ENCODE measurements around the gene MRPS6. TPM values are rescaled to one million over a fixed set of nuclear protein-coding genes. Genes with fewer than 3 reads are reported as not detected.
A peak's percentile ranks its signal among the peaks of the same experiment; 100 is the strongest.

MRPS6 gene
- total RNA-seq, 8 experiments from 2014 or later: 36.8 to 66.1 (median 58.0) TPM

DNA sequence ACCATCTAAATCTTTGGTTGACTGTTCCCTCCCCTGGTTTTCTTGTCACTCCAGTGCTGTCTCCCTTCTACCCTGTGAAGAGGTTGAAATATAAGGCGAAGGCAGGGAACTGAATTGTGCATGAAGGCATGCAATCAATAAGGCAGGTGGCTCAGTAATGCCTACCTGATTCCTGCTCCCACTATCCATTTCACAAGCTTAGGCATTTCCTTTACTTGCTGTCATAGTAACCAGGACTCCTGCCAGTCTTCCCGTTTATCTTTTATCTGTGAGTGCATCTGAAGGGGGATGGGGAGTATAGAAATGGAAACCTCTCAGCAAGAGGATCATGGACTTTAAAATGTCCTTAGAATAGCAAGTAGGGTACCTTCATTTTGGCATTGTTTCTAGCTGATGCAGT lies 40.5 kb downstream of the MRPS6 start:
- 0 to 100% (median 54%) methylated on average over 1 to 2 of the region's 2 CpGs; no CpG with 5 or more reads in 2 of the 10 experiments for WGBS, 10 experiments
- ATAC-seq (replicated peaks in 6 of 8): no peak
- H3K4me3 ChIP-seq: no peak overlapping the region
- H3K4me1 ChIP-seq (replicated peaks in 1 of 2): peaks cover 0 to 5% of the 10 kb centered on the region in 2 donors
- H3K27ac ChIP-seq: no peak overlapping the region
- in situ Hi-C loops (cut with MboI; ENCODE audit: low pct_unique_long_range_greater_than_20kb in 2 of 9, low sequenced_read_pairs in 9 of 9, unreplicated experiment in 9 of 9): no loop called here

DNA sequence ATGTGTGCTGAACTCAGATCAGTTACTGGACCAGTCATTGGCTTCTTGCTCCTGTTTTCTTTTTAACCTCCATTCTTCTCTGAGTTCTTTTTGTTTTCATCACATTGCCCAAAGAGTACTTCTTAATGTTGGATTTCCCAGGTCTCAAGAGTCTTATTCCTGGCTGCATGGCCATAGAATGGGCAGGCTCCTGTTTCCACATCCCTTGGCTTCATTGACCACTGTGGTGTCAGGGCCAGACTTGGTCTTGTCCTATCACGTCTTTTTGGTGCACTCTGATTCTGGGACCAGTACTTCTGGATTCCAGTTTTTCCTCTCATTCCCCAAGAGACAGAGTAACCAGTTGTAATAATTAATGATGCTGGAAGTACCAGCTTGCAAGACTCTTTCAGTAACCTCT lies 41.8 kb downstream of the MRPS6 start:
- peaks cover 0 to 5% of the 10 kb centered on the region in 2 donors for H3K4me1 ChIP-seq (replicated peaks in 1 of 2)
- H3K4me3 ChIP-seq: no peak overlapping the region
- WGBS, 10 experiments: 40 to 100% (median 100%) methylated on average over 1 of the region's 1 CpG; no CpG with 5 or more reads in 7 of the 10 experiments
- H3K27ac ChIP-seq: no peak overlapping the region
- in situ Hi-C loops (cut with MboI; ENCODE audit: low pct_unique_long_range_greater_than_20kb in 2 of 9, low sequenced_read_pairs in 9 of 9, unreplicated experiment in 9 of 9): no loop called here
- no peak for ATAC-seq (replicated peaks in 6 of 8)

DNA sequence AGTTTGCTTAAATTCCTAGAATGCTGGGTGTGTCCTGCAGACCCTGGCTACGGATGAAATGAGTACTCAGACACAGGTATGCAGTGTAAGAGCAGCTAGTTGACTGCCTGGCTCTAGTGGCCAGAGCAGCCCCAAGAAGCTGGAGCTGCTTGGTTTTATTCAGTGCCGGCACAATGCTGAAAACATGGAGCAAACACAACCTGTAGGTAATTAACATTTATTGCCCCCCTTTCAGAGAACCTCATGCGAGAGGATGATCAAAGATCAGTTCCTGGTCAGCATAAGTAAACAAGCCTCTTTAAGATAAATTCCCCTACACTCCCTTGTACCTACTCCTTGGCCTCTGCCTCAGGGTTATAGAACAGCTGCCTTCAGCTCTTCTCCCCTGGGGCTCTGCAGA lies 43.2 kb downstream of the MRPS6 start:
- peaks cover 0 to 5% of the 10 kb centered on the region in 2 donors for H3K4me1 ChIP-seq (replicated peaks in 1 of 2)
- ATAC-seq (replicated peaks in 6 of 8): no peak
- in situ Hi-C loops (cut with MboI; ENCODE audit: low pct_unique_long_range_greater_than_20kb in 2 of 9, low sequenced_read_pairs in 9 of 9, unreplicated experiment in 9 of 9): no loop called here
- no peak overlapping the region for H3K4me3 ChIP-seq
- WGBS, 10 experiments: 40 to 100% (median 92%) methylated on average over 1 to 3 of the region's 3 CpGs; no CpG with 5 or more reads in 3 of the 10 experiments
- H3K27ac ChIP-seq: no peak overlapping the region

DNA sequence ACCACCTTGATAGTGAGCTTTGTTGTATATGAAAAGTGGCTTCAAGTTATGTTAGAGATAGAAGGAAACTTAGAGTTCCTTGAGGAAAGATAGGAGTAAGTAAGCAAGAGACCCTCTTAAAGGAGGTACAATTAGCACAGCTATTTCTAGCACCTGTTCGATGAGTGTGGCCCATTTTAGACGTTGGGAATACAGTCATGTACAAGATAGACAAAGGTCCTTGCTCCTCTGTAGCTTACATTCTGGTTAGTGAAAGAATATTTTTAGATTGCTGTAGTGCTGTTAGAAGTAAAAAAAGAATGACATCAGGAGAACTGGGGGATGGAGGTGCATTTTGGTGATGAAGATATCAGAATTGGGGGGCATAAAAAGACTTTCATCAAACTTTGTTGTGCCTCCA lies 47.5 kb downstream of the MRPS6 start:
- in situ Hi-C loops (cut with MboI; ENCODE audit: low pct_unique_long_range_greater_than_20kb in 2 of 9, low sequenced_read_pairs in 9 of 9, unreplicated experiment in 9 of 9): no loop called here
- H3K4me3 ChIP-seq: no peak overlapping the region
- peaks cover 0 to 1% of the 10 kb centered on the region in 2 donors for H3K4me1 ChIP-seq (replicated peaks in 1 of 2)
- WGBS, 10 experiments: 88 to 100% (median 100%) methylated on average over 1 to 2 of the region's 2 CpGs; no CpG with 5 or more reads in 1 of the 10 experiments
- no peak for ATAC-seq (replicated peaks in 6 of 8)
- H3K27ac ChIP-seq: no peak overlapping the region

DNA sequence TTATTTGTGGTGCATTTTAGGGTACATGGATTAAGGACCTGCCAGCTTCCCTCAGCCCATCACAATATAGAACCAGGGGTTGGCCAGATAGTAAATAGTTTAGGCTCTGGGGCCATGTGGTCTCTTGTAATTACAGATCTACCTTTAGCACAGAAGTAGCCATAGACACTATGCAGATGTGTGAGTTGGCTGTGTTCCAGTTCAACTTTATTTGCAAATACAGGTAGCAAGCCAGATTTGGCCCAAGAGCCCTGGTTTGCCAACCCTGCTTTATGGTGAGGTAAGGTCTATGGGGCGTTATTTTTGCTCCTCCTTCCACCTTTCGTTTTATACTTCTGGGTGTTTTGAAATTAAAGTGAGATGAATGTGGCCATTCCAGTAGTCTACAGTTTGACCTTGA lies 48.7 kb downstream of the MRPS6 start:
- ATAC-seq (replicated peaks in 6 of 8): no peak
- in situ Hi-C loops (cut with MboI; ENCODE audit: low pct_unique_long_range_greater_than_20kb in 2 of 9, low sequenced_read_pairs in 9 of 9, unreplicated experiment in 9 of 9): no loop called here
- 82 to 100% (median 100%) methylated on average over 1 to 2 of the region's 2 CpGs; no CpG with 5 or more reads in 1 of the 10 experiments for WGBS, 10 experiments
- H3K4me1 ChIP-seq (replicated peaks in 1 of 2): peaks cover 11 to 13% of the 10 kb centered on the region in 2 donors
- H3K27ac ChIP-seq: no peak overlapping the region
- no peak overlapping the region for H3K4me3 ChIP-seq

DNA sequence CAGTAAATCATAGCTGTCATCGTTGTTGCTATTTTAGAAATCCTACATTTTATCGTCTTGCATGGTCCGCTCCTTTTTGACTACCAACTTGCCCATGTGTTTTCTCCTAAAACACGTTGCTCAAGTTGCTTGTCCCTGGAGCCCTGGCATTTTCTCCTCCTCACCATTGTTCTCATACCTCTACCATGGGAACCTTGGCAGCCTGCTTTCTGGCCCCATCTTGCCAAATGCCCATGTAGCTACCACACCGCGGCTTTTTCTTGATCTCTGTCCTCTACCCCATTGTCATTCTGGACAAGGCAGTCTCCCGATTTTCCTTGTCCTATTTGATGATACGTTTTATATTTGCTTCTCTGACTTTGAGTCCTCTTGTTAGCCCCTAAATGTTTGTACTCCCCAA lies 50.2 kb downstream of the MRPS6 start:
- H3K4me1 ChIP-seq (replicated peaks in 1 of 2): peaks cover 11 to 15% of the 10 kb centered on the region in 2 donors
- ATAC-seq (replicated peaks in 6 of 8): no peak
- H3K27ac ChIP-seq: no peak overlapping the region
- H3K4me3 ChIP-seq: no peak overlapping the region
- in situ Hi-C loops (cut with MboI; ENCODE audit: low pct_unique_long_range_greater_than_20kb in 2 of 9, low sequenced_read_pairs in 9 of 9, unreplicated experiment in 9 of 9): no loop called here
- WGBS, 10 experiments: 68 to 100% (median 97%) methylated on average over 3 to 8 of the region's 8 CpGs

DNA sequence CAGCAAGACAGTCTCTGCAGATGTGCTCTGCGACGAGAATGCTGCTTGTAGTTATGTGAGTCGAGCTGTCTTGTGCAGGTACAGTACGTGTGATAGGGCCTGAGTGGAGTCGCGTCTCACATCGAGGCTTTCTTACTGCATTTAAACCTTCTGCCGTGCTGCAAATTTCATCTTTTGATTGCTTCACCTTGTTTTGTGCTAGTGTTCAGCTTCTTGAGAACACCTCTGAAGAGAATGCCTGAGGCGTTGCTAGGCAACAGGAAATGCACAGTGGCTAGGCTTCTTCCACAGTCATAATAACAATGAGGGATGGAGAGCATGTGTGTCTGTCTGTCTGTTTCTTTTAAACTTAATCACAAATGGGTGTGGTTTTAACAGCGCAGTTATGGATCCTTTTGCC lies 52.9 kb downstream of the MRPS6 start:
- peaks cover 38 to 41% of the 10 kb centered on the region in 2 donors for H3K4me1 ChIP-seq (replicated peaks in 1 of 2)
- H3K4me3 ChIP-seq: no peak overlapping the region
- in situ Hi-C loops (cut with MboI; ENCODE audit: low pct_unique_long_range_greater_than_20kb in 2 of 9, low sequenced_read_pairs in 9 of 9, unreplicated experiment in 9 of 9): no loop called here
- no peak overlapping the region for H3K27ac ChIP-seq
- ATAC-seq (replicated peaks in 6 of 8): peak in 7 of 8 experiments; percentile 28 to 55 (median 53)
- WGBS, 10 experiments: 60 to 87% (median 79%) methylated on average over 1 to 9 of the region's 10 CpGs; no CpG with 5 or more reads in 3 of the 10 experiments

DNA sequence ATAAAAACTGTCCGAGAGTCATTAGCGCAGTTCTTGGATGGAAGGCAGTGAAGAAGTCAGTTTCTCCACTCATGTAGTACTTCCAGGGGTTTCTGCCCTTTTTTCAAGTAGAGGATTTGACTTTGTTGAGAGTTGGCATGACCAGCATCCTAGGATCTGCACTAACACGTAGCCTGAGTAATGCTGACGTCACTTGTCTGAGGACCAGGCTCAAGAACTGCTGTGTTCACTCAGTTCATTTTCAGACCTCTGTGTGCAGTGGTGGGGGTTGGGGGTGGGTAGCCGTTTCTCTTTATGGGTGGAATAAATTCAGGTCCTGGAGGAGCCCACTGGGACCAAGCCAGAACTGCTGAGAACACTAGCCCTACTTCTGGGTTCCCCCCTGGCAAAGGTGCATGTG lies 53.3 kb downstream of the MRPS6 start:
- H3K4me3 ChIP-seq: no peak overlapping the region
- no peak overlapping the region for H3K27ac ChIP-seq
- peaks cover 42 to 44% of the 10 kb centered on the region in 2 donors for H3K4me1 ChIP-seq (replicated peaks in 1 of 2)
- in situ Hi-C loops (cut with MboI; ENCODE audit: low pct_unique_long_range_greater_than_20kb in 2 of 9, low sequenced_read_pairs in 9 of 9, unreplicated experiment in 9 of 9): no loop called here
- 16 to 88% (median 73%) methylated on average over 1 to 5 of the region's 5 CpGs; no CpG with 5 or more reads in 3 of the 10 experiments for WGBS, 10 experiments
- peak in 2 of 8 experiments; percentile 6 to 12 for ATAC-seq (replicated peaks in 6 of 8)

DNA sequence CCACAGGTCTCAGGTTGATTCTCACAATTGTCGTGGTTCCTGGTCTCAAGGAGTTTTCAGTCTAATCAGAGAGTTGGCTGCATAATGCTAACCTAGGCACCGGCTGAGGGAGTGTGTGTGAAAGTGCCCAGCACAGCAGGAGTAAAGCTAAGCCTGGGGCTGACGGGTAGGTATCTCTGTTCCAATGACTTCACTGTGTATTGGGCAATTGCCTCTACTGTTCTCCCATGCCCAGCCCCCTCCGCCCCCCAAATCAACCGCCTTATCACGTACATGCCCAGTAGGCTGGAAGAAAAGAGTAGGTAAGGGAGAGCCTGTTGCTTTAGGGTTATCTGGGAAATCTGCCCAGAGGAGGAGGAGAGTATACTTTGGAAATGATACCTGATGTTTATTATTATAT lies 54.7 kb downstream of the MRPS6 start:
- no peak overlapping the region for H3K4me3 ChIP-seq
- 54 to 100% (median 81%) methylated on average over 1 to 4 of the region's 6 CpGs; no CpG with 5 or more reads in 4 of the 10 experiments for WGBS, 10 experiments
- no peak for ATAC-seq (replicated peaks in 6 of 8)
- H3K4me1 ChIP-seq (replicated peaks in 1 of 2): peaks cover 42 to 44% of the 10 kb centered on the region in 2 donors
- no peak overlapping the region for H3K27ac ChIP-seq
- in situ Hi-C loops (cut with MboI; ENCODE audit: low pct_unique_long_range_greater_than_20kb in 2 of 9, low sequenced_read_pairs in 9 of 9, unreplicated experiment in 9 of 9): no loop called here

DNA sequence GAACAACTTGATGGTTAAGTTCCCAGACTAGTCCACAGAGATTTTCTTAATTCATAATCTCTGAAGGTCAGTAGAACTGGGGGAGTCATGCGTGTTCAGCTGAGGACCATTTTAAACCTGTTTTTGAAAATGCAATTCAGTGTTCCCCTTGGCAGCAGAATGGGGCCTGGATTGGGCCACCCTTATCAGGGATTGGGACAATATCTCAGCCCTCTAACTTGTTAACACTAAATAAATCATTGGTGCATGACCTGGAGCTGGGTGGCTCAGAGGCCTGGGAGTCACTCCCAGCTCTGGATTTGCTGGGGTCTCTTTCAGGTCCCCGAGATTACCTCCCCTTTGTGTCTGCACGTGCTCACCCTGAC lies 55.3 kb downstream of the MRPS6 start:
- ATAC-seq (replicated peaks in 6 of 8): no peak
- 14 to 100% (median 58%) methylated on average over 1 to 3 of the region's 3 CpGs; no CpG with 5 or more reads in 2 of the 10 experiments for WGBS, 10 experiments
- H3K4me3 ChIP-seq: no peak overlapping the region
- peaks cover 42 to 44% of the 10 kb centered on the region in 2 donors for H3K4me1 ChIP-seq (replicated peaks in 1 of 2)
- in situ Hi-C loops (cut with MboI; ENCODE audit: low pct_unique_long_range_greater_than_20kb in 2 of 9, low sequenced_read_pairs in 9 of 9, unreplicated experiment in 9 of 9): no loop called here
- peak overlapping the region; percentile 17 to 30 for H3K27ac ChIP-seq

DNA sequence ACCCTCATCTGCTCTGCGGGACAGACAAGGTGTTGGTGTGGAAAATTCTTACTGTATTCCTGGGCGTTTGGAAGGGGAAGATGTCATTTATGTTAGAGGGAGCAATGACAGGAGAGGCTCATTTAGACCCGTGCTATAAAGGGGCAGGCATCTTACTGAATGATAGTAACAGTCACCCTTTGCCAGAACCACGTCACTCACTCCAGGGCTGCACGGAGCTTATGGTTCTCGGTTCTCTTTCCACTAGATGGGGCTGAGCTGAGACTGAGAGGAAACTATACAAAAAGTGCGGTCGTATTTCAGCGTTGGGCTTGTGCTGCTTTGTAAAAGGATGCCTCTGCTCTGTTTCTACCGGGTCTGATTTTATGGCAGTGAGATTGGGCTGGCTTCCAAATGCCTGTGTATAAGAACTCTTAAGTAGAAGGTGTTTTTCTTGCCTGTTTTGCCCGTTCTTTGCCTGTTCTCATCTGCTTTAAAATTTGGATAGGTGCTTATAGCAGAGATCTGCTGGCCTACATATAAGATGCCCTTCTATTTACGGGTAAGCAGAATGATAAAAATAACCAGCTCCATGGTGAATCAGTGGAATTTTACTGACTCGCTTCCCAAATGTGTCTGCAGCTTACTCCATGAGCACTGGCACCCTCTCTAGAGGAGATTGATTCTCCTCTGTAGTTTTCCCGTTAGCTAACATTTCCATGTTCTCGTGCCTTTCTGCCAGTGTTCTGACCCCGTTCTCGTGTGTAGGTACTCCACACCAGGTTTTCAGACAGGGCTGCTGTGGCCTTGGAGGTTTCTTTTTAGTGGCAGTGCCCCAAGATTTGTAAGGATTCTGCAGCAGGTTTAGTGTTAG lies 55.9 kb downstream of the MRPS6 start:
- Histone ChIP-seq H3K4me3 (peak overlapping the region in 2 of 5 donors; percentile 1 to 11), H3K27ac (peak overlapping the region; percentile 27 to 30), H3K4me1 (replicated peaks in 1 of 2) (peaks cover 42 to 44% of the 10 kb centered on the region in 2 donors)
- in situ Hi-C loops (cut with MboI; ENCODE audit: low pct_unique_long_range_greater_than_20kb in 2 of 9, low sequenced_read_pairs in 9 of 9, unreplicated experiment in 9 of 9): no loop called here
- ATAC-seq (replicated peaks in 6 of 8): peak; percentile 84 to 92 (median 88)
- 0 to 47% (median 23%) methylated on average over 2 to 13 of the region's 17 CpGs for WGBS, 10 experiments

DNA sequence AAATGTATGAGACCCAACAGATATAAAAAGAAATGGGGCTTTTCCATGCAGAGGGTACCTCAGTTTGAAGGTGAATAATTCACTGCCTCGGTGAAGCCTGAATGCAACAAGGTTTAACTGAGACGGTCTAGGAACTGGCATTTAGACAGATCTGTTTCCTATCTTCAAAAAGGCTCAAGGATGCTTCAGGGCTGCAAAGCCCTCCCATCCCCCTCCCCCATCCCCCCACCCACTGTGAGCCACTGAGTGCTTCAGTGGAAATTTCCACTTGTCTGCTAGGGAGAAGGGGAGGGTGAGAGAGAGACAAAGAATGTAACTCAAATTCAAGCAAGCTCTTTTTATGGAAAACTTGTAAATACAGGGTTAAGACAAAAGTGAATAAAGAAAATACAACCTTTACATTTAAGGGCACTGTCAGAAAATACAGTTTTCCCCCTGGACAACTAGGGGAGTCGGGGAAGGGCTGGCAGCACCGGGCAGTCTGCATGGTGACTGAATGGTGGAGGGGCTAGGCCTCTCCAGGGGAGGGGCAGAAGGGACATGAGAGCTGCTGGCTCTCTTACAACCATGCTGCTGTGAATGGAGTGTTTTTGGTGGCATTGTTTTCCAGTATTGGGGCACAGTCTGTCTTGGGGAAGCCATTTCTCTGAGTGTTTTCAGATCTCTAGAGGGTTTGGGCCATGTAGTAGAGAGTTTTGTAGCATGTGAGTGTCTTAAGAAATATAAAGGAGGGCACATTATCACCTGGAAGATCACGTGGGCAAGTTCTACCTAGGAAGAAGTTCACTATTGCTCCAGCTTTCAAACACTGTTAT lies 56.7 kb downstream of the MRPS6 start:
- Histone ChIP-seq H3K27ac (peak overlapping the region in 1 of 2 donors; percentile 27), H3K4me3 (no peak overlapping the region), H3K4me1 (replicated peaks in 1 of 2) (peaks cover 42 to 44% of the 10 kb centered on the region in 2 donors)
- in situ Hi-C loops (cut with MboI; ENCODE audit: low pct_unique_long_range_greater_than_20kb in 2 of 9, low sequenced_read_pairs in 9 of 9, unreplicated experiment in 9 of 9): no loop called here
- WGBS, 10 experiments: 0 to 71% (median 20%) methylated on average over 1 to 4 of the region's 5 CpGs; no CpG with 5 or more reads in 3 of the 10 experiments
- peak in 5 of 8 experiments; percentile 9 to 39 (median 36) for ATAC-seq (replicated peaks in 6 of 8)

DNA sequence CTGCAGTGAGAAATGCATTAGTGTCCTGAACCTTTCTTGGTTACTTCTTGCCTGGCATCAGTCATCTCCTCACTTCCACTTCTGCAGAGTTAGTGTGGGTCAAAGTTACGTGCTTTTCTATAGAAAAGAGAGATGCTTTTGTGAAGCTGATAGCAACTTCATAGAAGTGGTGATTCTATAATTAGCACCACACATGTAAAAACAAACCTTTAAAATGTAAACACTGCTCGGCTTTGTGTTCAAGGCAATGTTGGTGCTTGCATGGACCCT lies 57.3 kb downstream of the MRPS6 start:
- Histone ChIP-seq H3K4me1 (replicated peaks in 1 of 2) (peaks cover 42 to 44% of the 10 kb centered on the region in 2 donors), H3K27ac (no peak overlapping the region), H3K4me3 (no peak overlapping the region)
- in situ Hi-C loops (cut with MboI; ENCODE audit: low pct_unique_long_range_greater_than_20kb in 2 of 9, low sequenced_read_pairs in 9 of 9, unreplicated experiment in 9 of 9): no loop called here
- 40 to 100% (median 100%) methylated on average over 1 of the region's 2 CpGs; no CpG with 5 or more reads in 6 of the 10 experiments for WGBS, 10 experiments
- ATAC-seq (replicated peaks in 6 of 8): no peak

Measured in motor neuron (in vitro differentiated cells).